Coronary artery (tissue), 2 donors: Measurements from ENCODE around the gene CCDC194.

Source experiments
- DNase-seq: peaks from one replicate; pipeline ENCODE4 v3.0.0-alpha.2; 2017; ENCODE audit warnings: low spot score
- H3K27ac ChIP-seq, 2 donors: fragments of 200-600 bp; sonication (generic); one replicate each; pipeline ENCODE4 v1.5.1; 2016 to 2019
- H3K4me3 ChIP-seq: fragments of 200-600 bp; sonication (generic); 2 replicates; pipeline ENCODE4 v1.5.1; 2016; ENCODE audit warnings: mild to moderate bottlenecking, moderate library complexity
- CTCF ChIP-seq: fragments of 200-600 bp; sonication (generic); IDR thresholded peaks from one replicate; pipeline ENCODE4 v1.5.1; 2019; ENCODE audit warnings: antibody characterized with exemption

Gene CCDC194

GRCh38 chr19:17389288-17389687 is 4.7 kb downstream of the CCDC194 start:
- no peak for TF ChIP-seq CTCF
- no peak for DNase-seq
- no peak overlapping the region for H3K4me3 ChIP-seq
- no peak overlapping the region for H3K27ac ChIP-seq

- no peak overlapping the region for H3K27ac ChIP-seq
- no peak for DNase-seq
- TF ChIP-seq CTCF: peak; percentile 93
- H3K4me3 ChIP-seq: no peak overlapping the region
Measured at GRCh38 chr19:17385878-17386611, 8.0 kb downstream of the CCDC194 start.

- Histone ChIP-seq H3K27ac (no peak overlapping the region), H3K4me3 (no peak overlapping the region)
- no peak for TF ChIP-seq CTCF
- DNase-seq: no peak
Measured at GRCh38 chr19:17380426-17381138, 13.4 kb downstream of the CCDC194 start.

GRCh38 chr19:17379221-17379631 is 14.8 kb downstream of the CCDC194 start:
- DNase-seq: no peak
- Histone ChIP-seq H3K27ac (peak overlapping the region in 1 of 2 donors; percentile 45), H3K4me3 (no peak overlapping the region)
- TF ChIP-seq CTCF: no peak

- H3K27ac ChIP-seq: peak overlapping the region in 1 of 2 donors; percentile 16
- no peak for DNase-seq
- no peak overlapping the region for H3K4me3 ChIP-seq
- no peak for TF ChIP-seq CTCF
Measured at GRCh38 chr19:17378271-17378670, 15.7 kb downstream of the CCDC194 start.

- no peak for TF ChIP-seq CTCF
- Histone ChIP-seq H3K4me3 (peak within 1 kb of the TSS; percentile 50), H3K27ac (peak within 1 kb of the TSS in 1 of 2 donors; percentile 16)
- DNase-seq: no peak
Measured at GRCh38 chr19:17376935-17377600, 16.9 kb downstream of the CCDC194 start, which contains the start of gene PLVAP. PLVAP (minus strand) TSS chr19:17377342; CDS start chr19:17377288, 54 bp downstream.
